Amniotic epithelial cell (primary cell): Measurements from ENCODE around the gene LRFN2.

ENCODE experiments used
- DNase-seq: peaks from one replicate; pipeline ENCODE4 v3.0.0-alpha.2; 2010; ENCODE audit warnings: low read depth

LRFN2 gene

DNA sequence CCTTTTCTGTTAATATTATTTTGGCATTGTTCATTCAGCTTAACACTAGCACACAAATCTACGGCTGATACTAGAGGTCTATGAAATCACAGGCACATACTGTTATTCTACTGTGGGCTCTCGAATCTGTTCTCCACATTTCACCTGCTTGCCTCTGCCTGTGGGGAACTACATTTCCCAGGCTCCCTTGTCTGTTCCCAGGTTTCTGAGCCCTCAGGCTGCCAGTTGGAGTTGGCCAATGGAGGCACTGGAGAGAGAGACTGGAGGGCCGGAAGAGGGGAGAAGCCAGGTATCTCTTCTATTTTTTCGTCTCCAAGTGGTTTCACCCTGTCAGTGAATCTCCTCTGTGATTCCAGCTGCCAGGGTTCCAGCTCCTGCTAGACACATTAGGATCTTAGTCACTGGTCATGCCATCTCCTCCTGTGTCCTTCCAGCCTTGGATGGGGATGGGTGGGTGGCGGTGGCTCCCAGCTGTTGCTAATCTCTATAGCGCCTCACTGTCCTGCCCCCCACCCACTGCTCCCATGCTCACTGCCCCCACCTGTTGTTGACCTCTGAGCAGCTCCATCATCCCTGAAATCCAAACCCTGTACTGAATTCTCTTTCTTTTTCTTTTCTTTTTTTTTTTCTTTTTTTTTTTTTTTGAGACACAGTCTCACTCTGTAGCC lies 188.2 kb downstream of the LRFN2 start:
- DNase-seq: no peak

DNA sequence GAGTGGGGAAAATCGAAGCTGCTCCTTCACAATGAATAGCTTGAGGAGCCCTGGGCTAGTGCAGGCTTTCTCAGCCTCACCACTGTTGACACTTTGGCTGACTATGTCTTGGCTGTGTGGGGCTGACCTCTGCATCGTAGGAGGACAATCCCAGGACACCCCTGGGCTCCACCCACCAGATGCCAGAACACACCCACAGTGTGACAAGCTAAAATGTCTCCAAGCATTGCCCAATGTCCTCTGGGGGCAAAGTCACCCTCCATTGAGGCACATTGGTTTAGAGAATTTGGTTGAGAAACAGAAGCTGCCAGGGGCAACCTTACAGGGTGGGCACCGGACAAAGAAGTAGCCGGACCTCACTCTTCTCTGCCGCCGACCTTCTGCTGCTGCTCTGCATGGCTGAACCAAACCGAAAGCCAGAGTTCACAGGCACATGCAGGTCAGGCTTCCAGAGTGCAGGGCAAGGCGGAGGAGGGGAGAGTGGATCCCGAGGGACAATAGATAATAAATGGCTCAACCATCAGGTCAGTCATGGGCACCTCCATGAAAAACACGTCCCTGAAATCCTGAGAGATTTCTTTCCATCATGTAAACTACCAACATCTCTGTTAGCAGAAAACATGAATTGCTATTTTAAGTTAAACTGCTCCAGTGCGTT lies 189.0 kb downstream of the LRFN2 start:
- no peak for DNase-seq

GRCh38 chr6:40397287-40398033 lies 189.7 kb downstream of the LRFN2 start:
- DNase-seq: no peak

GRCh38 chr6:40395698-40396076 lies 191.5 kb downstream of the LRFN2 start:
- no peak for DNase-seq

DNA sequence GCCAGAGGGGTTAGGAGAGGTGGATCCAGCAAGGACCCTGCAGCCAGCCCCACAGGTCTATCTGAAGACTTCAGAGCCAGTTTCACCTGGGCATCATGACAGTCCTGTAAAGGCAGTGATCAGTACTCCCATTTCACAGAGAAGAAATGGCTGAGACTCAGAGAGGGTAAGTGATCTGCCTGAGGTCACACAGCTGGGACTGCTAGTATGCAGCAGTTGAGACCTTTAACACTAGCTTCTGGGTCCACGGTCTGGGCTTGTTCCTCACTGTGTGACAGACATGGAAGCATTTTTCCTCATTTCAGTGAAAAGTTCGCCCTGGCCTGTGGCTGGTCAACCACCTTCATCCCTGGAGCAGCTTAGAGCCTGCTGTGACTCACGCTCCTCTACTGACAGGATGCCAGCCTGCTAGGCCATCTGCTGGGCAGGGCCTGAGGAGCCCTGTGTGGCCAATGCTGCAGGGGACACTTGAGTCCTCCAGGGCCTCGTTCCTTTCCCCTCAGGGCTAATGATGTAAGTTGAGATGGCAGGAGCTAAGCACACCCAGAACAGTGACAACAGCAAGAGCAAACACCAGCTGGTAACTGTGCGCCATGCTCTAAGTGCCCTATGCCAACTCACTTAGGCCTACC lies 192.0 kb downstream of the LRFN2 start:
- no peak for DNase-seq

GRCh38 chr6:40394381-40394780 lies 192.8 kb downstream of the LRFN2 start:
- DNase-seq: no peak

DNA sequence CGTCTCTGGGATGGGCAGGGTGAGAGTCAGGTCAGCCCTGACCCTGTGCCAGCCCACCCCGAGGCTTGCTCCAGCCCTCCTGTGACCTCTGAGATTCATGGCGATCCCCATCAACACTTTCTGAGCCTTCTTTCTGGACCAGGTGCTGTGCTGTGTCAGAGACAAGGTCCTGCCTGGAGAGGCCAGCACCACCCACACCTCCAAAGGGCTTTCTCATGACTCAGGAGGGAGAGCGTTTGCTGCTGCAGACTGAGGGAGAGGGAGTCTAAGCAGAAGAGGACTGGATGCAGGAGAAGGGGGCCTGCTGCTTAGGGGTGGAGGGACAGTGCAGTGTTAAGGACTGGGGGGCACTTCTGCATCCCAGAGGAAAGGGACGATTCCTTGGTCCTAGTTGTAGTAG lies 193.5 kb downstream of the LRFN2 start:
- no peak for DNase-seq

- no peak for DNase-seq
Measured at GRCh38 chr6:40392589-40392988, 194.6 kb downstream of the LRFN2 start.

- DNase-seq: no peak
Measured at GRCh38 chr6:40391851-40392517, 195.2 kb downstream of the LRFN2 start.

DNA sequence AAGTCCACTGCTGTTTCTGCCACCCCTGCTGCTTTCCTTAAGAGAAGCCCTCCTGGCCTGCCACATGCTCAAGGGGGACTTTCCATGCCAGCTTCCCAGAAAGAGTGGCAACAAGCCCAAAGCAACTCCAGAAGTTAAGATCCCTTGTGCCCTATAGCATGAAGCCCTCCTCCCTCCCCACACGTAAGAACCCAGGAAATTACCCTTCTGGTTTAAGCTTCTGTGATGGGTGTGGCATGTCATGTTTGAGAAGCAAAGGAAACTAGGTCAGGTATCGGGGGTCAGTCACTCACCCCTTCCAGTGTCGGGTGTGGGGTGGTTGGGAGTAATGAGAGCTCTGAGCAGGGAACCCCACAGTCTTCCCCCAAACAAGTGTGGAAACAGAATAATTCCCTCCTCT lies 196.1 kb downstream of the LRFN2 start:
- DNase-seq: no peak

DNA sequence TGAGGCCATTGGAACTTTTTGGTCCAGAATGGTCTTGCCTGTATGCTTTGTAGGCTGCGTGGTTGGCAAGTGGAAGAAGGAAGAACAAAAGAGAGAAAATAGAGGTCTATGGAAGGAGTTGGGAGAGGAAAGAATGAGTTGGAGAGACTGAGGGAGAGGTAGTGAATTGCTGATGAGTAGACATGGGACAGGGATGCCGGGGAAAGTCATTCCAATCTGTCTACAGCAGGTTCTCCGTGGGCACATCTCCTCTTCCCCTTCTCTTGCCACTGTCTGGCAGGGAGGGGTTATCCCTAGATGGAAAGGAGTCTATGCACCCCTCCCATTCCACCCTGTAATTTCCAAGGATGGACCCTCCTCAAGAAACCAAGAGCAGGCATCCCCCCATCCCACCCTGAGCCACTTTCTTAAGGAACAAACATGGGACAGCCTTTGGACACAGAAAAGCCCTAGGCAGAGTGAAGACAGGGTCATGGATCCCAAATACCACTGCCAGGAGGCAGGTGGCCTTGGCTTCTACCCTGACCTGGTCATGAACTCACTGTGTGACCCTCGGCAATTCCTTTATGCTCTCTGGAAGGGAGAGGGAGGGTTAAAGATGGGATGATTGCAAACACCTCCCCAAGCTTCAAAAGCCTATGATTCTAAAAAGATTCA lies 196.9 kb downstream of the LRFN2 start:
- DNase-seq: no peak

DNA sequence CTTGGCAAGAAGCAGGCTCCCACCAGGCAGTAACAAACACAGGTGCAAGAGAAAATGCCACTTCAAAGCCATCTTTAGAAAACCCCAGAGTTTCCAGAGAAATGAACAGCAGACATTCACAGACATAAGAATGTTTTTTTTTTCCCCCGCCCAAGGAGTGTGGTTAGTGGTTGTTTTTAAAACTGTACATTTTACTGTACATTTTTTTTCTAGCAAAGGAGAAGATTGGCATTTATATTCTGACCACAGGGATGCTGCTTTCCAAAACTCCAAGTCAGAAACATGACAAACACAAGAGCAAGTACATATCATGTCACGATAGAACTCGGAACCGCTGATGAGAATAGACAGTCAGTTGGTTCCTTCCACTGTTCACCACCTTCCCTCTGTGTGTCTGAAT lies 197.9 kb downstream of the LRFN2 start:
- no peak for DNase-seq

DNA sequence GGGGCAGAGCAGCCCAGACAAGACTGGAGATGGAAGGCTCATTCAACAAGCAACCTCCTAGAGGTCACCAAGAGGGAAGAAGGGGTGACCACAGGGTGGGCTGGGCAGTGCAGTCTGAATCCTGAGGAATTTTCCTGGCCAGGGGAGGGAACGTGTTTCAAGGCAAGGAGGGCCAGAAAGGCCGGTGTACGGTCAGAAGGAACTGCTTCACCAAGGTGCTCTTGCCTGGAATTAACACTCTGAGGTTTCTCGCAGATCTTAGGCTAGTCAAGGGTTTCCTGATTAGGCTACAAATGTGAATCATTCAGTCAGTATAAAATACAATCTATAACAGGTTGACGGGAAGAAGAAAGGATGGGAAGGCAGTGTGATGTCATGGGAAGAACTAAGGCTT lies 199.3 kb downstream of the LRFN2 start:
- no peak for DNase-seq

GRCh38 chr6:40387127-40387870 lies 199.9 kb downstream of the LRFN2 start:
- DNase-seq: no peak

GRCh38 chr6:40386200-40386599 lies 201.0 kb downstream of the LRFN2 start:
- no peak for DNase-seq

- no peak for DNase-seq
Measured at GRCh38 chr6:40383348-40384115, 203.6 kb downstream of the LRFN2 start.

- DNase-seq: no peak
Measured at GRCh38 chr6:40380271-40380670, 206.9 kb downstream of the LRFN2 start.

DNA sequence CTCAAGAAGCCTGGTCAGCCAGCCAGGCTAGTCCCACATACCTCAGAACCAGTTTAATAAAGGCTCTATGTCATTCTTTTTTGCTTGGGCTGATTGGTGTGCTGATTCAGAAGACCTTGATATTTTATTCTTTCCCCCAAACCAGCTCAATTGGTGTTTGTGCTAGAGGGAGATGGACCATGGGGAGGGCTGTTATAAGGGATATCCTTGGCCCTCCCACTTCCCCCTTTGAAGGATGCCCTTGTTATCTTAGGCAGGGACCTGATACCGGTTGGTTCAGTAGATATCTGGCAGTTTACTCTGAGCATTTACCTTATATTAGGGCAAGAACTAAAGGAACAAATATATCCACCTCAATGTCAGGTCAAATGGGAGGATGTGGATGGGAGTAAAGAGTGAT lies 207.4 kb downstream of the LRFN2 start:
- DNase-seq: no peak

GRCh38 chr6:40378725-40379074 lies 208.5 kb downstream of the LRFN2 start:
- no peak for DNase-seq

DNA sequence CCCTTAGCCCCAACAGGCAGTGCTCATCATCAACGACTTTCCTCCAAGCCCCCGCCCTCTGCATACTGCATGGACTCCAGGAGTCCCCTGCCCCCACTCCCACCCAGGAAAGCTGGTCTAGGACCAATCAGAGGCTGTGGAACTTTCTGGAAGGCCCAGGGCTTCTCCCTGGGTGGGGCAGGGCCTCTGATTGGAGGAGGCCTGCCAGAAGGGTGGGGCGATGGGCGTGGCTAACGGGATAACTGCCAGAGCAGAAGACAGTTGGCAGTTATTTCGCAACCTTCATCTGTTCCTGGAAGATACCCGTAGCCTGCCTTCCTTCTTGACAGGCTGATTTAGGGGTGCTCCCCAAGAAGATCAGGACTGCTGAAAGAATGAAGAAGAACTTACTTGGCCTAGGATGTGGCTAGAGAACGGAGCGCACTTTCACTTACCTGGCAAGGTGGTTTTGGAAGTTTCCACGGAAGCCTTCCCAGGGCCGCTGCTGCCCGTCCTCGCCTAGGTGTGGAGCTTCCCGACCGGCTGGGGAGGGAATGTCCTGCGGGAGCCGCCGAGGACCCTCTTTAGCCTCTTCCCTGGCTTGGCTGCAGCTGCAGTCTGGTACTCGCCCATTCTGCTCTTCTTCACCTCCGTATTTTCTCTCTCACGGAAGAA lies 209.0 kb downstream of the LRFN2 start:
- no peak for DNase-seq
